Testis (tissue), 3 donors: ENCODE data around the gene HS3ST5. TPM values are rescaled to one million over a fixed set of nuclear protein-coding genes. Genes with fewer than 3 reads are reported as not detected.
"Not testable (repeated sequence)": the region's sequence is repeated elsewhere in the genome, so short reads cannot be mapped to it uniquely, and the experiment has no call there.

Source experiments
- DNase-seq: peaks from one replicate; pipeline ENCODE4 v3.0.0-alpha.2; 2019
- H3K27ac ChIP-seq, 2 donors: fragments of 200-600 bp; sonication (generic); one replicate each; pipeline ENCODE4 v1.5.1; 2019
- H3K27me3 ChIP-seq: fragments of 200-600 bp; sonication (generic); one replicate; pipeline ENCODE4 v1.5.1; 2019
- H3K36me3 ChIP-seq: fragments of 200-600 bp; sonication (generic); one replicate; pipeline ENCODE4 v1.5.1; 2017; ENCODE audit warnings: low read depth; ENCODE audit errors: missing control alignments
- H3K4me1 ChIP-seq: fragments of 200-600 bp; sonication (generic); one replicate; pipeline ENCODE4 v1.5.1; 2019
- H3K4me3 ChIP-seq, 2 donors: fragments of 200-600 bp; sonication (generic); one replicate each; pipeline ENCODE4 v1.5.1; 2017 to 2019
- H3K9me3 ChIP-seq: fragments of 200-600 bp; sonication (generic); one replicate; pipeline ENCODE4 v1.5.1; 2017
- CTCF ChIP-seq, 3 experiments: fragments of 450-650 bp in 2 of 3; fragments of 200-600 bp in 1 of 3; sonication (generic) in 1 of 3; IDR thresholded peaks; one replicate each; pipeline ENCODE4 v1.5.1; 2016 to 2019; ENCODE audit warnings: antibody characterized with exemption in 3 of 3, mild to moderate bottlenecking in 2 of 3, moderate library complexity in 1 of 3
- POLR2A ChIP-seq: fragments of 450-650 bp; IDR thresholded peaks from one replicate; pipeline ENCODE4 v1.6.1; 2017; ENCODE audit warnings: antibody characterized with exemption, mild to moderate bottlenecking, moderate library complexity
- WGBS, 2 donors: methylation state at CpG; one replicate each; pipeline ENCODE4 v1.1.5; 2018; 5-methylcytosine and 5-hydroxymethylcytosine counted together
- intact Hi-C: fragments of 100-400 bp; cut with DNase I; formaldehyde crosslinking; loops from one replicate; pipeline ENCODE4 v1.15.1; 2023; ENCODE audit warnings: low total_unique reads
- polyA plus RNA-seq: library from polyadenylated mRNA; stranded (reverse); fragments of 350-450 nt; fragmentation: Illumina TruSeq; extraction: RNeasy Lipid Tissue Mini Kit (QIAGEN cat#74804); gene quantifications from one replicate; pipeline ENCODE4 v1.2.3, GENCODE V29; 2014; ENCODE audit warnings: low read depth, low replicate concordance; ENCODE audit not compliant: insufficient read depth
- total RNA-seq, 2 donors: library from RNA; depleted of rRNA; stranded (reverse); fragments of >200 nt; gene quantifications; one replicate each; pipeline ENCODE4 v1.2.3, GENCODE V29; 2016

Gene HS3ST5
- total and polyA plus RNA-seq, 3 donors from 2014 or later, result 0.12 to 0.20 (median 0.16) TPM

DNA sequence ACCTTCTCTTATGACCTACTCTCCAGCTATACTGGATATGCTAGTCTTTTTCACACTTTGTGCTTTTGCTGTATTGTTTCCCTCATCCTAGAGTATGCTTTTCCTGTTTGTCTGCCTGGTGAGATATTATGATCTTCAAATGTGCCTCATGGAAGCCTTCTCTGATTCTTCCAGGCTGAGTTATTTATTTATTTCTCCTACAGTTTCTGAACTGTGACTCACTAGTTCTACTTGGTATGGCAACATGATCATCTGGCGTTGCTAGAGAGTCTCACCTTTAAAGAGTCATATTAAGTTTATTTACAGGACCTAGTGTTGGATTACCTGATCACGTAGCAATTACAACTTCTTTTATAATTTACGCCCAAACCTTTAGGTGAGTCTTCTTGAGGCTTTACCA lies 290.7 kb downstream of the HS3ST5 start:
- TF ChIP-seq POLR2A (no peak), CTCF (IDR thresholded peaks at IDR 0.05) (no peak)
- no peaks in the 10 kb centered on the region for H3K9me3 ChIP-seq
- H3K36me3 ChIP-seq, result no peaks in the 10 kb centered on the region
- H3K27me3 ChIP-seq, result no peaks in the 10 kb centered on the region
- H3K4me3 ChIP-seq, result no peak overlapping the region
- DNase-seq, result no peak
- intact Hi-C loops, result no loop called here
- WGBS, 2 donors, result 91 to 93% methylated on average over 3 of the region's 3 CpGs
- no peak overlapping the region for H3K27ac ChIP-seq
- H3K4me1 ChIP-seq, result no peaks in the 10 kb centered on the region

- Histone ChIP-seq H3K9me3 (no peaks in the 10 kb centered on the region), H3K4me1 (no peaks in the 10 kb centered on the region), H3K36me3 (no peaks in the 10 kb centered on the region), H3K27me3 (no peaks in the 10 kb centered on the region), H3K27ac (no peak overlapping the region), H3K4me3 (no peak overlapping the region)
- no peak for DNase-seq
- intact Hi-C loops, result no loop called here
- no peak for TF ChIP-seq CTCF (IDR thresholded peaks at IDR 0.05)
- TF ChIP-seq POLR2A, result no peak
- 48 to 98% methylated on average over 1 of the region's 1 CpG for whole genome bisulfite sequencing, 2 donors
These were observed 291.8 kb downstream of the HS3ST5 start for GRCh38 chr6:114051031-114051430.

DNA sequence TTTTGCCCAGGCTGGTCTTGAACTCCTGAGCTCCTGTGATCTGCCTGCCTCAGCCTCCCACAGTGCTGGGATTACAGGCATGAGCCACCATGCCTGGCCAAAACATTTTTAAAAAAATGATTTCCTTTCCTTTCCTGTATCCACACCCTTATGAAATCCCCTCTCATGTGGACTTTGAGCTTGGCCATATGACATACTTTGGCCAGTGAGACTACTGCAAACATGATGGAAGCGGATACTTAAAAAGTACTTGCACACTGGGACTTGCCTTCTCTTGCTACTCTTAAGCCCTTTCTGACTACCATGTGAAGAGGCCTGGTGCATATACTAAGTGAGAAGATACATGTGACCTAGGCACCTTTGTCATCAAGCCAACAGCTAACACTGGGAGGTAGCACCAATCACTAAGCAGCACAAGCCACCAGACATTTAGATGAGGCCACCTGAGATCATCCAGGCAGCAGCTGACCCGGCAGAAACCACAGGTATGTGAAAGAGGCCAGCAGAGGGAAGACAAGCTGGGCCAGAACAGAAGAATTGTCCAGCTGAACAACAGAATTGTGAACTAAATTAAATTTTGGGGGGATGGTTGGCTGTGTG lies 293.4 kb downstream of the HS3ST5 start:
- H3K27me3 ChIP-seq, result no peaks in the 10 kb centered on the region
- TF ChIP-seq CTCF (IDR thresholded peaks at IDR 0.05) (no peak), POLR2A (no peak)
- 92 to 95% methylated on average over 2 of the region's 2 CpGs for WGBS, 2 donors

DNA sequence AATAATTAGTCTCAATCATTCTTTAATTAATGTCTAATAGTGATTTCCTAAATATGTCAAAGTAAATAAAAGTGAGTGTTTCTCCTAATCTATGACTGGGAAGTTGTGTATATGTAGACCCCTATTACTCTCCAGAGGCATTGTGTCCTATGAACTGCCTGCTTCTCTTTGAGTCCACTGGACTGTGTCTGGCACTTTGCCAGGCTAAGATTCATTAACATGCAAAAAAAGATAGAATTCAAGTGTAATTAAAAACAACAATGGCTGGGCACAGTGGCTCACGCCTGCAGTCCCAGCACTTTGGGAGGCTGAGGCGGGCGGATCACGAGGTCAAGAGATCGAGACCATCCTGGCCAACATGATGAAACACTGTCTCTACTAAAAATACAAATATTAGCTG lies 298.3 kb downstream of the HS3ST5 start:
- H3K27me3 ChIP-seq, H3K27ac ChIP-seq, intact Hi-C loops, H3K4me3 ChIP-seq, H3K9me3 ChIP-seq, H3K4me1 ChIP-seq, DNase-seq, H3K36me3 ChIP-seq: not testable (repeated sequence)
- WGBS, 2 donors, result 94 to 95% methylated on average over 5 of the region's 5 CpGs

More for the DNA sequence above, 293.4 kb downstream of the HS3ST5 start:
- Histone ChIP-seq H3K4me3 (no peak overlapping the region), H3K36me3 (no peaks in the 10 kb centered on the region), H3K27ac (no peak overlapping the region), H3K4me1 (no peaks in the 10 kb centered on the region), H3K9me3 (no peaks in the 10 kb centered on the region)
- no peak for DNase-seq
- intact Hi-C loops, result no loop called here

DNA sequence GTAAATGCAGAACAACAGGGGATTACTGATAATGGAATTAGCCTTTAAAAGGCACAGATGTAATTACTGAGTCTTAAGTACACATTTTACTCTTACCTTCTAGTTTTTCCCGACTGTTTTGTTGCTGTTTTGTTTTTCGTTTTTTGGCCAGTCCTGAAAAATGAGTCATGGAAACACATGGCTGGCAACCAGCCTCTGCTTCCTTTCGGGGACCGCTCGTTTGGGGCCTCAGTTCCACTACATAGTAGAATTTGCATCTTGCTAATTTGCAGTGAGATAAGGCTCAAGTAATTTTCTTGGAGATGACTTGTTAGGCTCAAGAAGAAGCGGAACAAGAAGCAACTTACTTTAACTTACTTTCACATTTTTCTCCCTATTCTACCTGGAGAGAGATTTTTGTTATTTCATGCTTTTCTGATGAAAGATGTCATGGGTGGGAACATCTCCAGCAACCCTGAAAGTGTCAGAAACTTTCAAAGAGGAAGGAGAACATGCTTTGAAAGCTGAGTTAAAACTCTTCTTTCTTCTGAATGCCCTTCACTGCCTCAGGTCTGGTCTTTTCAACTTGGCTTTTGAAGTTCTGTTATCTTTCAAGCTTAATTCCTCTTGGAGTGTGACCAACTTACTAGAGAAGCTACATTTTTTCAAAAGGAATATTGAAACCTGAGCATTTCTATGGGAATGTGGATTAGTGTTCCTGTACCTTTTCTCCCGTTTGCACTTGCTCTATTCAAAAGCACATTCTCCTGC lies 300.4 kb downstream of the HS3ST5 start:
- WGBS, 2 donors, result 56 to 62% methylated on average over 7 of the region's 7 CpGs
- H3K4me3 ChIP-seq, result no peak overlapping the region
- TF ChIP-seq POLR2A, result no peak
- TF ChIP-seq CTCF (IDR thresholded peaks at IDR 0.05), result no peak
- no peaks in the 10 kb centered on the region for H3K9me3 ChIP-seq
- H3K4me1 ChIP-seq, result no peaks in the 10 kb centered on the region
- H3K27me3 ChIP-seq, result no peaks in the 10 kb centered on the region
- no peaks in the 10 kb centered on the region for H3K36me3 ChIP-seq
- no peak for DNase-seq
- intact Hi-C loops, result no loop called here
- H3K27ac ChIP-seq, result no peak overlapping the region
